Muscle of leg (tissue), 16 donors: ENCODE results near the gene COG5. TPM values are rescaled to one million over a fixed set of nuclear protein-coding genes. Genes with fewer than 3 reads are reported as not detected.

Experiments used
- DNase-seq: peaks from one replicate; pipeline ENCODE4 v3.0.0; 2013
- H3K27ac ChIP-seq: one replicate; pipeline ENCODE4 v1.5.1; 2013; ENCODE audit warnings: mild to moderate bottlenecking, low read length, control low read depth
- H3K27me3 ChIP-seq: one replicate; pipeline ENCODE4 v1.6.1; 2013; ENCODE audit warnings: low read length; ENCODE audit not compliant: control insufficient read depth, insufficient read depth
- H3K36me3 ChIP-seq: one replicate; pipeline ENCODE4 v1.6.1; 2013; ENCODE audit warnings: low read length; ENCODE audit not compliant: control insufficient read depth, insufficient read depth
- H3K4me1 ChIP-seq: one replicate; pipeline ENCODE4 v1.6.1; 2013; ENCODE audit warnings: low read length; ENCODE audit not compliant: control insufficient read depth, insufficient read depth
- H3K4me3 ChIP-seq: one replicate; pipeline ENCODE4 v1.5.1; 2013; ENCODE audit warnings: low read length, control low read depth
- H3K9me3 ChIP-seq: replicated peaks from 2 replicates; pipeline ENCODE4 v1.6.1; 2013; ENCODE audit warnings: low read depth, low read length; ENCODE audit not compliant: control insufficient read depth
- WGBS: methylation state at CpG from one replicate; pipeline ENCODE4 v1.1.5; 2013; ENCODE audit warnings: missing lambda C conversion rate; ENCODE audit not compliant: insufficient coverage; 5-methylcytosine and 5-hydroxymethylcytosine counted together
- long read RNA-seq, 11 donors: transcript quantifications; one replicate each; lab custom pipeline, GENCODE V29; 2026
- polyA plus RNA-seq, 8 donors: library from polyadenylated mRNA; unstranded; fragments of 120-200 nt; gene quantifications; one replicate each; pipeline versions ENCODE4 v1.2.1 to v1.2.3, GENCODE V29; 2013; ENCODE audit warnings: inconsistent platforms in 1 of 8, low replicate concordance in 1 of 8; ENCODE audit not compliant: insufficient read length in 8 of 8, insufficient read depth in 1 of 8
- total RNA-seq: library from RNA; stranded (reverse); fragments of 120-200 nt; gene quantifications from one replicate; pipeline ENCODE4 v1.2.4, GENCODE V29; 2013

COG5 gene
- total RNA-seq (45.5 TPM), polyA plus RNA-seq (10 to 100 TPM; 19.5 to 30.2 (median 25.4) TPM)
- long read RNA-seq, donor 1, full-length matches to known transcripts, result 2 of 2 reads
- long read RNA-seq, donor 1, partial matches to known transcripts, result 0 of 2 reads
- long read RNA-seq, donor 1, other reads (novel, unspliced or antisense), result 0 of 2 reads
- long read RNA-seq, donor 2, result 0 reads
- long read RNA-seq, donor 3, full-length matches to known transcripts, result 11 of 39 reads
- long read RNA-seq, donor 3, partial matches to known transcripts, result 28 of 39 reads
- long read RNA-seq, donor 3, other reads (novel, unspliced or antisense), result 0 of 39 reads
- long read RNA-seq, donor 4, full-length matches to known transcripts, result 5 of 10 reads
- long read RNA-seq, donor 4, partial matches to known transcripts, result 5 of 10 reads
- long read RNA-seq, donor 4, other reads (novel, unspliced or antisense), result 0 of 10 reads
- long read RNA-seq, donor 5, full-length matches to known transcripts, result 3 of 127 reads
- long read RNA-seq, donor 5, partial matches to known transcripts, result 79 of 127 reads
- long read RNA-seq, donor 5, other reads (novel, unspliced or antisense), result 45 of 127 reads
- long read RNA-seq, donor 6, full-length matches to known transcripts, result 8 of 56 reads
- long read RNA-seq, donor 6, partial matches to known transcripts, result 21 of 56 reads
- long read RNA-seq, donor 6, other reads (novel, unspliced or antisense), result 27 of 56 reads
- long read RNA-seq, donor 7, full-length matches to known transcripts, result 5 of 37 reads
- long read RNA-seq, donor 7, partial matches to known transcripts, result 32 of 37 reads
- long read RNA-seq, donor 7, other reads (novel, unspliced or antisense), result 0 of 37 reads
- long read RNA-seq, donor 8, full-length matches to known transcripts, result 4 of 50 reads
- long read RNA-seq, donor 8, partial matches to known transcripts, result 28 of 50 reads
- long read RNA-seq, donor 8, other reads (novel, unspliced or antisense), result 18 of 50 reads
- long read RNA-seq, donor 9, full-length matches to known transcripts, result 2 of 33 reads
- long read RNA-seq, donor 9, partial matches to known transcripts, result 31 of 33 reads
- long read RNA-seq, donor 9, other reads (novel, unspliced or antisense), result 0 of 33 reads
- long read RNA-seq, donor 10, full-length matches to known transcripts, result 6 of 14 reads
- long read RNA-seq, donor 10, partial matches to known transcripts, result 8 of 14 reads
- long read RNA-seq, donor 10, other reads (novel, unspliced or antisense), result 0 of 14 reads
- long read RNA-seq, donor 11, full-length matches to known transcripts, result 4 of 4 reads
- long read RNA-seq, donor 11, partial matches to known transcripts, result 0 of 4 reads
- long read RNA-seq, donor 11, other reads (novel, unspliced or antisense), result 0 of 4 reads

- H3K36me3 ChIP-seq, result peaks cover 2% of the 10 kb centered on the region
- H3K4me3 ChIP-seq, result peak within 1 kb of the TSS; percentile 87
- WGBS, result under 1% methylated on average over 52 of the region's 55 CpGs
- no peaks in the 10 kb centered on the region for H3K27me3 ChIP-seq
- H3K27ac ChIP-seq, result peak within 1 kb of the TSS; percentile 90
- peaks cover 2% of the 10 kb centered on the region for H3K4me1 ChIP-seq
- peak; percentile 90 for DNase-seq
- H3K9me3 ChIP-seq, result no peaks in the 10 kb centered on the region
Observed at GRCh38 chr7:107563775-107564552, at the start of gene COG5, which contains the start of gene DUS4L. Gene COG5 (minus strand): TSS chr7:107563920. CDS start chr7:107563896, 24 bp downstream. Gene DUS4L (plus strand): TSS chr7:107563971. CDS start chr7:107567071, 3,100 bp downstream.

GRCh38 chr7:107613439-107613838 lies 49.7 kb upstream of the COG5 start:
- Histone ChIP-seq H3K36me3 (peaks cover 24% of the 10 kb centered on the region), H3K27me3 (no peaks in the 10 kb centered on the region), H3K4me1 (no peaks in the 10 kb centered on the region), H3K4me3 (no peak overlapping the region), H3K9me3 (no peaks in the 10 kb centered on the region), H3K27ac (no peak overlapping the region)
- DNase-seq, result no peak
- WGBS, result no CpG with 5 or more reads among the region's 1 CpG

GRCh38 chr7:107610323-107610722 lies 46.6 kb upstream of the COG5 start:
- Histone ChIP-seq H3K36me3 (peaks cover 20% of the 10 kb centered on the region), H3K27me3 (no peaks in the 10 kb centered on the region), H3K27ac (no peak overlapping the region), H3K4me3 (no peak overlapping the region), H3K9me3 (no peaks in the 10 kb centered on the region), H3K4me1 (no peaks in the 10 kb centered on the region)
- no peak for DNase-seq
- WGBS, result no CpG with 5 or more reads among the region's 1 CpG

GRCh38 chr7:107609811-107610261 lies 46.1 kb upstream of the COG5 start:
- no peaks in the 10 kb centered on the region for H3K4me1 ChIP-seq
- no peaks in the 10 kb centered on the region for H3K9me3 ChIP-seq
- no peaks in the 10 kb centered on the region for H3K27me3 ChIP-seq
- H3K27ac ChIP-seq, result no peak overlapping the region
- no peak overlapping the region for H3K4me3 ChIP-seq
- DNase-seq, result peak; percentile 64
- no CpG with 5 or more reads among the region's 4 CpGs for WGBS
- peaks cover 16% of the 10 kb centered on the region for H3K36me3 ChIP-seq

- peaks cover 10% of the 10 kb centered on the region for H3K36me3 ChIP-seq
Observed at GRCh38 chr7:107606303-107606702, 42.6 kb upstream of the COG5 start.

GRCh38 chr7:107605218-107605815 lies 41.6 kb upstream of the COG5 start:
- Histone ChIP-seq H3K4me1 (no peaks in the 10 kb centered on the region), H3K36me3 (peaks cover 10% of the 10 kb centered on the region), H3K4me3 (no peak overlapping the region), H3K27ac (no peak overlapping the region), H3K27me3 (no peaks in the 10 kb centered on the region), H3K9me3 (no peaks in the 10 kb centered on the region)
- WGBS, result no CpG with 5 or more reads among the region's 3 CpGs
- no peak for DNase-seq

More at GRCh38 chr7:107606303-107606702, 42.6 kb upstream of the COG5 start:
- Histone ChIP-seq H3K27me3 (no peaks in the 10 kb centered on the region), H3K4me3 (no peak overlapping the region), H3K9me3 (no peaks in the 10 kb centered on the region), H3K4me1 (no peaks in the 10 kb centered on the region), H3K27ac (no peak overlapping the region)
- WGBS, result no CpG with 5 or more reads among the region's 1 CpG
- DNase-seq, result no peak

- no peaks in the 10 kb centered on the region for H3K4me1 ChIP-seq
- no peak overlapping the region for H3K27ac ChIP-seq
- no CpG with 5 or more reads among the region's 2 CpGs for WGBS
- peaks cover 11% of the 10 kb centered on the region for H3K36me3 ChIP-seq
- no peak for DNase-seq
- H3K27me3 ChIP-seq, result no peaks in the 10 kb centered on the region
- H3K9me3 ChIP-seq, result no peaks in the 10 kb centered on the region
- no peak overlapping the region for H3K4me3 ChIP-seq
Observed at GRCh38 chr7:107600816-107601215, 37.1 kb upstream of the COG5 start.

- Histone ChIP-seq H3K4me3 (no peak overlapping the region), H3K27me3 (no peaks in the 10 kb centered on the region), H3K27ac (no peak overlapping the region), H3K36me3 (peaks cover 19% of the 10 kb centered on the region), H3K9me3 (no peaks in the 10 kb centered on the region), H3K4me1 (no peaks in the 10 kb centered on the region)
- no peak for DNase-seq
- no CpG with 5 or more reads among the region's 1 CpG for WGBS
Observed at GRCh38 chr7:107599262-107599661, 35.5 kb upstream of the COG5 start.

GRCh38 chr7:107597953-107598352 lies 34.2 kb upstream of the COG5 start:
- Histone ChIP-seq H3K4me1 (no peaks in the 10 kb centered on the region), H3K4me3 (no peak overlapping the region), H3K36me3 (peaks cover 20% of the 10 kb centered on the region), H3K27ac (no peak overlapping the region), H3K27me3 (no peaks in the 10 kb centered on the region), H3K9me3 (no peaks in the 10 kb centered on the region)
- 67% methylated on average over 1 of the region's 4 CpGs for WGBS
- DNase-seq, result no peak
